Activated naive CD8-positive, alpha-beta T cell treated with anti-CD3 and anti-CD28 coated beads, Interleukin-2, amount 50 U/mL, for 24 hours (primary cell): ENCODE data around the gene INIP.
A peak's percentile ranks its signal among the peaks of the same experiment; 100 is the strongest.
"Not testable (repeated sequence)": the region's sequence is repeated elsewhere in the genome, so short reads cannot be mapped to it uniquely, and the experiment has no call there.

Source experiments
- ATAC-seq: fragments of 150-1000 bp; cut with Tn5 transposase; one replicate; pipeline ENCODE4 v1.10.0; 2021
- DNase-seq: peaks from one replicate; pipeline ENCODE4 v3.0.0; 2021
- H3K27ac Mint-ChIP-seq: one replicate; pipeline ENCODE4 v1.8.0; 2021; ENCODE audit warnings: mild to moderate bottlenecking, mixed read lengths
- H3K27me3 Mint-ChIP-seq: one replicate; pipeline ENCODE4 v1.8.0; 2021; ENCODE audit warnings: mixed read lengths
- H3K36me3 Mint-ChIP-seq: one replicate; pipeline ENCODE4 v1.8.0; 2021; ENCODE audit warnings: low read depth, mixed read lengths
- H3K4me1 Mint-ChIP-seq: one replicate; pipeline ENCODE4 v1.8.0; 2021; ENCODE audit warnings: mixed read lengths
- H3K4me3 Mint-ChIP-seq: one replicate; pipeline ENCODE4 v1.8.0; 2021; ENCODE audit warnings: mild to moderate bottlenecking, moderate library complexity, mixed read lengths
- H3K9me3 Mint-ChIP-seq: one replicate; pipeline ENCODE4 v1.8.0; 2021; ENCODE audit warnings: mixed read lengths

Gene INIP

GRCh38 chr9:112752334-112753125 lies 34.6 kb upstream of the INIP start:
- Mint-ChIP-seq H3K4me3 (peak overlapping the region; percentile 79), H3K27me3 (no peaks in the 10 kb centered on the region), H3K27ac (peak overlapping the region; percentile 81)

GRCh38 chr9:112751056-112751795 lies 33.3 kb upstream of the INIP start:
- peak overlapping the region; percentile 79 for H3K4me3 Mint-ChIP-seq
- DNase-seq (peak; percentile 62), ATAC-seq (peak; percentile 3)
- H3K36me3 Mint-ChIP-seq, result peaks cover 2% of the 10 kb centered on the region
- H3K27me3 Mint-ChIP-seq, result no peaks in the 10 kb centered on the region
- no peaks in the 10 kb centered on the region for H3K9me3 Mint-ChIP-seq
- H3K27ac Mint-ChIP-seq, result peak overlapping the region; percentile 76
- peaks cover 82% of the 10 kb centered on the region for H3K4me1 Mint-ChIP-seq

More at GRCh38 chr9:112752334-112753125, 34.6 kb upstream of the INIP start:
- ATAC-seq (no peak), DNase-seq (no peak)
- peaks cover 2% of the 10 kb centered on the region for H3K36me3 Mint-ChIP-seq
- no peaks in the 10 kb centered on the region for H3K9me3 Mint-ChIP-seq
- peaks cover 86% of the 10 kb centered on the region for H3K4me1 Mint-ChIP-seq

GRCh38 chr9:112750764-112751055 lies 32.8 kb upstream of the INIP start:
- H3K4me1 Mint-ChIP-seq, result peaks cover 78% of the 10 kb centered on the region
- H3K27me3 Mint-ChIP-seq, result no peaks in the 10 kb centered on the region
- H3K36me3 Mint-ChIP-seq, result peaks cover 2% of the 10 kb centered on the region
- H3K27ac Mint-ChIP-seq, result no peak overlapping the region
- H3K9me3 Mint-ChIP-seq, result no peaks in the 10 kb centered on the region
- H3K4me3 Mint-ChIP-seq, result no peak overlapping the region
- DNase-seq (no peak), ATAC-seq (no peak)

GRCh38 chr9:112750016-112750763 lies 32.3 kb upstream of the INIP start, which contains the start of gene SNX30:
Gene SNX30 (plus strand): TSS chr9:112750760. CDS start chr9:112751002, 242 bp downstream.
- peak within 1 kb of the TSS; percentile 85 for H3K4me3 Mint-ChIP-seq
- H3K27ac Mint-ChIP-seq, result peak within 1 kb of the TSS; percentile 95
- peaks cover 2% of the 10 kb centered on the region for H3K36me3 Mint-ChIP-seq
- peaks cover 73% of the 10 kb centered on the region for H3K4me1 Mint-ChIP-seq
- no peaks in the 10 kb centered on the region for H3K27me3 Mint-ChIP-seq
- no peaks in the 10 kb centered on the region for H3K9me3 Mint-ChIP-seq
- peak; percentile 35 for ATAC-seq
- peak; percentile 79 for DNase-seq

DNA sequence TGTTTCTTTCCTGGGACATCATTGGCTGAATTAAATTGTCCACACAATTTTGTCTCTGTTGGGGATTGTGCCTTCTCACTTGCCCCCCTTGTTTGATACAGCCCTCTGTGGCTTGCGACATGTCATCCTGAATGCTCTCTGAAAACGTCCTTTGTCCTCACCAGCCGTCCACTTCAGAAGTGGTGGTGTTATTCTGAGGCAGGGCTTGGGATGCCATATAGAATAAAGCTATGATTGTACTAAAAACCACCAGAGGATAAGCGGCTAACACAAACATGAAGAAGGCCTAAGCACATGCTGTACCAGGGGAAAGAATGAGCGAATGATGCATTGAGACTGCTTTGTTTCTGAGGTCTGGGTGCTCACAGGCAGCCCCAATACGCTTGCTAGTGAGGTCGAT lies 29.2 kb upstream of the INIP start:
- no peak overlapping the region for H3K27ac Mint-ChIP-seq
- no peak overlapping the region for H3K4me3 Mint-ChIP-seq
- no peaks in the 10 kb centered on the region for H3K9me3 Mint-ChIP-seq
- H3K27me3 Mint-ChIP-seq, result no peaks in the 10 kb centered on the region
- H3K36me3 Mint-ChIP-seq, result no peaks in the 10 kb centered on the region
- no peak for ATAC-seq
- no peak for DNase-seq
- peaks cover 55% of the 10 kb centered on the region for H3K4me1 Mint-ChIP-seq

- peaks cover 46% of the 10 kb centered on the region for H3K4me1 Mint-ChIP-seq
- DNase-seq, result no peak
- H3K36me3 Mint-ChIP-seq, result no peaks in the 10 kb centered on the region
- no peak for ATAC-seq
- no peaks in the 10 kb centered on the region for H3K9me3 Mint-ChIP-seq
- no peak overlapping the region for H3K4me3 Mint-ChIP-seq
- H3K27ac Mint-ChIP-seq, result no peak overlapping the region
- no peaks in the 10 kb centered on the region for H3K27me3 Mint-ChIP-seq
Measured at GRCh38 chr9:112744177-112744576, 26.3 kb upstream of the INIP start.

DNA sequence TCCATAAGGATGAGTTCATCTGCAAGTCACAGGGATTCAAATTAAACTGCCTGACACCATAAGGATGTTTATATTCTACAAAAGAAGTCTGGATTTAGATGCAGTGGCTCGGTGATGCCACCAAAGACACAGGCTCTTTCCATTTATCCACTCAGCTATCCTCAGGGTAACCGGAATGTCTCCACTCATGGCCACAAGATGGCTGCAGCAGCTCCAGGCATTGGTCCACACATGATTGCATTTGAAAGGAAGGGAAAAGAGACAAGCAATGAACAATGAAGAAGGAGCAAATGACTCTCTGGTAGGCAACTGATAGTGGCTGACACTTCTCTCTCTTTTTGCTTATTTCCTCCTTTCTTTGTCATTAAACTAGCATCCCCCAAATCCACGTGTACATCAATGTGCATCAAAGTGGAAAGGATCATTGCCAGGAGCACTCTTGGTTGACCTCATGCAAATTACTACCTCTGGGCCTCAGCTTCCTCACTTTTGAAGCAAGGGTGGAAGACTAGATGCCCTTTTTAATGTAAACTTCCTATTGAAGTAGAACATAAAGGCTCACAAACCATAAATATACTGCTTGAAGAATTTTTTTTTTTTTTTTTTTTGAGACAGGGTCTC lies 25.4 kb upstream of the INIP start:
- Mint-ChIP-seq H3K27me3 (no peaks in the 10 kb centered on the region), H3K27ac (no peak overlapping the region), H3K4me1 (peaks cover 39% of the 10 kb centered on the region), H3K4me3 (no peak overlapping the region), H3K9me3 (no peaks in the 10 kb centered on the region), H3K36me3 (no peaks in the 10 kb centered on the region)
- ATAC-seq, result no peak
- no peak for DNase-seq

- Mint-ChIP-seq H3K36me3 (no peaks in the 10 kb centered on the region), H3K9me3 (no peaks in the 10 kb centered on the region), H3K4me1 (peaks cover 3% of the 10 kb centered on the region), H3K27ac (no peak overlapping the region), H3K27me3 (no peaks in the 10 kb centered on the region), H3K4me3 (no peak overlapping the region)
- no peak for DNase-seq
- no peak for ATAC-seq
Measured at GRCh38 chr9:112734892-112735291, 17.0 kb upstream of the INIP start.

- Mint-ChIP-seq H3K27ac (no peak overlapping the region), H3K4me1 (peaks cover 1% of the 10 kb centered on the region), H3K36me3 (no peaks in the 10 kb centered on the region), H3K4me3 (no peak overlapping the region), H3K27me3 (no peaks in the 10 kb centered on the region), H3K9me3 (no peaks in the 10 kb centered on the region)
- ATAC-seq (no peak), DNase-seq (no peak)
Measured at GRCh38 chr9:112731971-112732370, 14.1 kb upstream of the INIP start.

DNA sequence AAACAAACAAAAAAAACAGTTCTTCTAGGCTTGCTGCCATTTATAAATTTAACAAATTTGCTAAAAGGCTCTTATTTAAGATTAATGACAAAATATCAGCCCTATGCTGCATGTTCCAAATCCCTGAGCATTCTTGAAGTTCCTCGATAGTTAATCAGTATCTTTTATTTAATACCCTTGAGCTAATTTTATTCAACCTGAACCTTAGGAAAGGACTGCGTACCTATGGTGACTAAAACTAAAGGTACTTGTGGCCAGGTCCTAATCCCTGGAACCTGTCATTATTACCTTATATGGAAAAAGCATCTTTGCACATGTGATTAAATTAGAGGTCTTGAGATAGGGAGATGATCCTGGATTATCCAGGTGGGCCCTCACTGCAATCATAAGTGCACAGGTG lies 10.5 kb upstream of the INIP start:
- Mint-ChIP-seq H3K36me3 (no peaks in the 10 kb centered on the region), H3K4me1 (peaks cover 3% of the 10 kb centered on the region), H3K27ac (no peak overlapping the region), H3K4me3 (no peak overlapping the region), H3K27me3 (no peaks in the 10 kb centered on the region), H3K9me3 (no peaks in the 10 kb centered on the region)
- no peak for DNase-seq
- ATAC-seq, result no peak

GRCh38 chr9:112726428-112726827 lies 8.5 kb upstream of the INIP start:
- no peak for ATAC-seq
- H3K4me1 Mint-ChIP-seq, result peaks cover 3% of the 10 kb centered on the region
- no peaks in the 10 kb centered on the region for H3K27me3 Mint-ChIP-seq
- H3K27ac Mint-ChIP-seq, result no peak overlapping the region
- H3K36me3 Mint-ChIP-seq, result no peaks in the 10 kb centered on the region
- no peaks in the 10 kb centered on the region for H3K9me3 Mint-ChIP-seq
- no peak overlapping the region for H3K4me3 Mint-ChIP-seq
- no peak for DNase-seq

DNA sequence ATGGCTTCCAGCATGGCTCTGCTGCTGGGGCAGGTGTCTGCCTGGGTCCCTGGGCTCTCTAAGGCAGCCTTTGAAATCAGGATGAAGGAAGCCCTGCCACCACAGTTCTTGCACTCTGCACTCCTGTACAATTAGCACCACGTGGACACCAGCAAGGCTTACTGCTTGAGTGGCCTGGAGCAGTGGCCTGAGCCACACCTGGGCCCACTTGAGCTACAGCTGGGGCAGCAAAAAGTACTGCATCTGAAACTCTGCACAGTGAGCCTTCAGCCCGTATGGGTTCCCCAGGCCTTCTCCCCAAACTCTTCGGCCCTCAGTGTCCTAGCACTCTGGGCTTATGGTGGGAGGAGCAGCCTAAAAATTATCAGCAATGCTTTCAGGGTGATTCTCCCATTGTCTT lies 8.0 kb upstream of the INIP start:
- Mint-ChIP-seq H3K4me1 (peaks cover 3% of the 10 kb centered on the region), H3K27me3 (no peaks in the 10 kb centered on the region), H3K36me3 (no peaks in the 10 kb centered on the region), H3K27ac (no peak overlapping the region), H3K4me3 (no peak overlapping the region), H3K9me3 (no peaks in the 10 kb centered on the region)
- ATAC-seq (no peak), DNase-seq (no peak)

- DNase-seq, H3K27ac Mint-ChIP-seq, H3K4me3 Mint-ChIP-seq, H3K9me3 Mint-ChIP-seq, H3K36me3 Mint-ChIP-seq, H3K27me3 Mint-ChIP-seq, ATAC-seq: not testable (repeated sequence)
- peaks cover 25% of the 10 kb centered on the region for H3K4me1 Mint-ChIP-seq
Measured at GRCh38 chr9:112722749-112723148, 4.8 kb upstream of the INIP start.

GRCh38 chr9:112720113-112720780 lies 2.3 kb upstream of the INIP start:
- Mint-ChIP-seq H3K27ac (peak overlapping the region; percentile 68), H3K4me1 (peaks cover 33% of the 10 kb centered on the region), H3K27me3 (no peaks in the 10 kb centered on the region), H3K9me3 (no peaks in the 10 kb centered on the region), H3K36me3 (no peaks in the 10 kb centered on the region), H3K4me3 (no peak overlapping the region)
- no peak for ATAC-seq
- no peak for DNase-seq
